Glutamatergic neuron (in vitro differentiated cells): ENCODE measurements around the gene ZNF281. TPM values are rescaled to one million over a fixed set of nuclear protein-coding genes. Genes with fewer than 3 reads are reported as not detected.

Experiments
- DNase-seq: peaks from one replicate; pipeline ENCODE4 v3.0.0; 2022
- H3K27ac Mint-ChIP-seq: one replicate; pipeline ENCODE4 v1.8.0; 2020; ENCODE audit warnings: mild to moderate bottlenecking, mixed read lengths, inconsistent platforms; ENCODE audit not compliant: unreplicated experiment
- H3K27me3 Mint-ChIP-seq: one replicate; pipeline ENCODE4 v1.8.0; 2020; ENCODE audit warnings: mild to moderate bottlenecking, moderate library complexity, mixed read lengths, inconsistent platforms; ENCODE audit not compliant: unreplicated experiment
- H3K36me3 Mint-ChIP-seq: one replicate; pipeline ENCODE4 v1.8.0; 2020; ENCODE audit warnings: mild to moderate bottlenecking, mixed read lengths, inconsistent platforms; ENCODE audit not compliant: unreplicated experiment
- H3K4me1 Mint-ChIP-seq: one replicate; pipeline ENCODE4 v1.8.0; 2020; ENCODE audit warnings: mild to moderate bottlenecking, low read depth, mixed read lengths, inconsistent platforms; ENCODE audit not compliant: unreplicated experiment
- H3K4me3 Mint-ChIP-seq: one replicate; pipeline ENCODE4 v1.8.0; 2020; ENCODE audit warnings: mild to moderate bottlenecking, mixed read lengths, inconsistent platforms; ENCODE audit not compliant: unreplicated experiment
- H3K9me3 Mint-ChIP-seq: one replicate; pipeline ENCODE4 v1.8.0; 2020; ENCODE audit warnings: mild to moderate bottlenecking, moderate library complexity, mixed read lengths, inconsistent platforms; ENCODE audit not compliant: unreplicated experiment
- CTCF ChIP-seq: fragments of 200-600 bp; sonication (generic); IDR thresholded peaks from one replicate; pipeline ENCODE4 v1.5.0; 2021; ENCODE audit not compliant: partially characterized antibody, unreplicated experiment
- total RNA-seq: library from RNA; stranded (reverse); fragmentation: NEBNext Ultra II Directional; extraction: Animal tissue kit (Norgen Biotek cat#: 25700); gene quantifications from one replicate; pipeline ENCODE4 v1.2.1, GENCODE V29; 2021; ENCODE audit not compliant: unreplicated experiment

ZNF281 gene
- total RNA-seq, 1 donor from 2014 or later, result 32.2 TPM

GRCh38 chr1:200365897-200366426, 43.9 kb downstream of the ZNF281 start:
- peaks cover 1% of the 10 kb centered on the region for H3K27me3 Mint-ChIP-seq
- no peaks in the 10 kb centered on the region for H3K9me3 Mint-ChIP-seq
- DNase-seq, result no peak
- no peaks in the 10 kb centered on the region for H3K36me3 Mint-ChIP-seq
- TF ChIP-seq CTCF, result no peak
- H3K4me3 Mint-ChIP-seq, result no peak overlapping the region
- no peak overlapping the region for H3K27ac Mint-ChIP-seq
- H3K4me1 Mint-ChIP-seq, result peaks cover 2% of the 10 kb centered on the region

GRCh38 chr1:200364831-200365230, 45.0 kb downstream of the ZNF281 start:
- no peak for DNase-seq

GRCh38 chr1:200364091-200364759, 45.6 kb downstream of the ZNF281 start:
- Mint-ChIP-seq H3K27ac (no peak overlapping the region), H3K4me3 (no peak overlapping the region)

More at GRCh38 chr1:200364831-200365230, 45.0 kb downstream of the ZNF281 start:
- H3K4me1 Mint-ChIP-seq, result peaks cover 2% of the 10 kb centered on the region
- no peak overlapping the region for H3K27ac Mint-ChIP-seq
- H3K36me3 Mint-ChIP-seq, result no peaks in the 10 kb centered on the region
- TF ChIP-seq CTCF, result no peak
- peaks cover 1% of the 10 kb centered on the region for H3K27me3 Mint-ChIP-seq
- no peak overlapping the region for H3K4me3 Mint-ChIP-seq
- no peaks in the 10 kb centered on the region for H3K9me3 Mint-ChIP-seq

GRCh38 chr1:200363264-200363933, 46.4 kb downstream of the ZNF281 start:
- Mint-ChIP-seq H3K9me3 (no peaks in the 10 kb centered on the region), H3K4me1 (peaks cover 2% of the 10 kb centered on the region), H3K27ac (no peak overlapping the region), H3K36me3 (no peaks in the 10 kb centered on the region), H3K4me3 (no peak overlapping the region), H3K27me3 (peaks cover 1% of the 10 kb centered on the region)
- DNase-seq, result no peak
- no peak for TF ChIP-seq CTCF

More at GRCh38 chr1:200364091-200364759, 45.6 kb downstream of the ZNF281 start:
- Mint-ChIP-seq H3K9me3 (no peaks in the 10 kb centered on the region), H3K4me1 (peaks cover 2% of the 10 kb centered on the region), H3K27me3 (peaks cover 1% of the 10 kb centered on the region), H3K36me3 (no peaks in the 10 kb centered on the region)
- no peak for TF ChIP-seq CTCF
- DNase-seq, result no peak

GRCh38 chr1:200362421-200362820, 47.4 kb downstream of the ZNF281 start:
- Mint-ChIP-seq H3K4me3 (no peak overlapping the region), H3K9me3 (no peaks in the 10 kb centered on the region), H3K27me3 (peaks cover under 1% of the 10 kb centered on the region), H3K36me3 (no peaks in the 10 kb centered on the region), H3K27ac (no peak overlapping the region), H3K4me1 (peaks cover 2% of the 10 kb centered on the region)
- DNase-seq, result no peak
- TF ChIP-seq CTCF, result no peak
